Measurements from ENCODE around the gene RPS6KC1. TPM values are rescaled to one million over a fixed set of nuclear protein-coding genes. Genes with fewer than 3 reads are reported as not detected.

The RPS6KC1 gene
- total and polyA plus RNA-seq, 2 of the 4 experiments (the other 2 are of a cell fraction) = 7.9 to 23.7 TPM

DNA sequence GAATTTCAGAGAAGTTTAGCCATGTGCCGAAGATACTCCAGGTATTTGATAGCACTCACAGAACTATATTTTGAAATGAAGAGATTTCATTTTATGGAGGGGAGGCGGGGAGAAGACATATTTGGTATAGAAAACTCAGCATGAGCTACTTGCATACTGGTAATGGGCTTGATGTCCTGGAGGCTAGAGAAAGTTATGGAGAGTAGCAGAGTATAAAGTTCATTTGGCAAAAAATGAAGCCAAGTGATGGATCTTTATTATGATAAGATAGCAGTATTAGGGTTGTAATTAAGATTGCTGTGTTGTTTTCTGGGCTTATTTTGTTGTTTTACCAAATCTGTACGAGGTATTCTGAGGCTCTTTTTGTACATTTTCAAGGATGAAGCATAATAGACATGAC lies 72.0 kb downstream of the RPS6KC1 start:
- no peak overlapping the region for H3K27ac ChIP-seq (ENCODE audit: insufficient read depth, low read length)
- no peak overlapping the region for H3K14ac ChIP-seq (replicated peaks; ENCODE audit: low read depth, low read length)
- POLR2A ChIA-PET (ENCODE audit: unreplicated experiment) = interaction anchor here (0.6 kb wide), 1 partner anchor 1000 kb away, joined by 3 read pairs; no protein-coding TSS in a partner anchor
- no peaks in the 10 kb centered on the region; the same call in 1 of the 2 replicates for H4K20me1 ChIP-seq (ENCODE audit: insufficient read depth, low read length)
- H3K36me3 ChIP-seq (ENCODE audit: control insufficient read depth, insufficient read depth, low read length) = no peaks in the 10 kb centered on the region
- H2AK5ac ChIP-seq (ENCODE audit: low read depth, low read length) = no peak overlapping the region
- no peak overlapping the region for H2BK15ac ChIP-seq (ENCODE audit: low read depth, low read length)
- no TSS peak for BruUV-seq (replicated peaks)
- CTCF ChIA-PET = interaction anchor here (0.6 to 1.3 kb wide), 7 partner anchors 9 to 1775 kb away, joined by 3 to 4 read pairs (median 3); no protein-coding TSS in a partner anchor
- H4K8ac ChIP-seq (ENCODE audit: low read depth in 2 of 2, low read length in 2 of 2) = no peak overlapping the region
- no peak overlapping the region for H3K4ac ChIP-seq (ENCODE audit: low read depth, low read length)
- WGBS, 2 experiments (ENCODE audit: extremely low coverage in 2 of 2, insufficient read length in 1 of 2) = 100% methylated on average over 1 of the region's 3 CpGs; no CpG with 5 or more reads in 1 of the 2 experiments
- dilution Hi-C loops (cut with HindIII; ENCODE audit: low sequenced_read_pairs, unreplicated experiment) = no loop called here
- no peak overlapping the region for H4K91ac ChIP-seq (ENCODE audit: insufficient read depth, low read depth, low read length)
- no peak overlapping the region for H3K23ac ChIP-seq (ENCODE audit: low read depth, low read length)
- H3K4me2 ChIP-seq (ENCODE audit: low read depth, low read length) = no peak overlapping the region
- H3K4me3 ChIP-seq (ENCODE audit: insufficient read depth, low read depth, low read length) = no peak overlapping the region
- no peaks in the 10 kb centered on the region for H3K27me3 ChIP-seq (ENCODE audit: control insufficient read depth, insufficient read depth, low read length)
- no peak overlapping the region for H2AK9ac ChIP-seq (replicated peaks; ENCODE audit: low read depth, low read length, poor library complexity)
- no peak overlapping the region for H3K56ac ChIP-seq (ENCODE audit: extremely low read depth, insufficient read depth, low read length)
- H3K9me3 ChIP-seq (ENCODE audit: control insufficient read depth, insufficient read depth, low read length) = no peaks in the 10 kb centered on the region
- H2BK120ac ChIP-seq (ENCODE audit: low read depth, low read length) = no peak overlapping the region
- no peak overlapping the region for H2BK5ac ChIP-seq (ENCODE audit: low read depth, low read length, poor library complexity, severe bottlenecking)
- DNase-seq (no peak), ATAC-seq (ENCODE audit: low read depth) (no peak)
- peaks cover 24 to 25% of the 10 kb centered on the region in 2 experiments for H3K79me1 ChIP-seq (ENCODE audit: low read depth in 1 of 2, low read length in 2 of 2)
- H4K5ac ChIP-seq (ENCODE audit: low read depth, low read length) = no peak overlapping the region
- H3K4me1 ChIP-seq (ENCODE audit: control insufficient read depth, insufficient read depth, low read length) = peaks cover 10% of the 10 kb centered on the region
- intact Hi-C loops (cut with micrococcal nuclease) = loop anchor here (2.0 to 10.0 kb wide), 4 partner anchors 122 to 1204 kb away; no protein-coding TSS in a partner anchor
- no peak overlapping the region for H3K18ac ChIP-seq (ENCODE audit: low read depth, low read length)
- in situ Hi-C loops (cut with MboI; ENCODE audit: low sequenced_read_pairs) = loop anchor here (10.0 kb wide), 1 partner anchor 1002 kb away; no protein-coding TSS in a partner anchor
- no peaks in the 10 kb centered on the region for H3K9me1 ChIP-seq (ENCODE audit: insufficient read depth, low read length)
- H3K9ac ChIP-seq (ENCODE audit: low read depth, low read length) = no peak overlapping the region
- H2BK20ac ChIP-seq (ENCODE audit: low read depth, low read length) = no peak overlapping the region
- TF ChIP-seq BHLHE40 (IDR thresholded peaks at IDR 0.05; ENCODE audit: low read depth, low read length) (no peak), MXI1 (IDR thresholded peaks at IDR 0.05; ENCODE audit: borderline replicate concordance, low read depth, low read length) (no peak)
- TF ChIP-seq, protein P1, sequence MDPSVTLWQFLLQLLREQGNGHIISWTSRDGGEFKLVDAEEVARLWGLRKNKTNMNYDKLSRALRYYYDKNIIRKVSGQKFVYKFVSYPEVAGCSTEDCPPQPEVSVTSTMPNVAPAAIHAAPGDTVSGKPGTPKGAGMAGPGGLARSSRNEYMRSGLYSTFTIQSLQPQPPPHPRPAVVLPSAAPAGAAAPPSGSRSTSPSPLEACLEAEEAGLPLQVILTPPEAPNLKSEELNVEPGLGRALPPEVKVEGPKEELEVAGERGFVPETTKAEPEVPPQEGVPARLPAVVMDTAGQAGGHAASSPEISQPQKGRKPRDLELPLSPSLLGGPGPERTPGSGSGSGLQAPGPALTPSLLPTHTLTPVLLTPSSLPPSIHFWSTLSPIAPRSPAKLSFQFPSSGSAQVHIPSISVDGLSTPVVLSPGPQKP (IDR thresholded peaks at IDR 0.05; ENCODE audit: borderline replicate concordance, low read depth, low read length) = no peak
- no peak overlapping the region for H2AFZ ChIP-seq (replicated peaks; ENCODE audit: low read length, poor library complexity)
